Measurements from ENCODE around the gene EHMT1. TPM values are rescaled to one million over a fixed set of nuclear protein-coding genes. Genes with fewer than 3 reads are reported as not detected.

The EHMT1 gene
- total and polyA plus RNA-seq, 10 of the 15 experiments (the other 5 are each of a cell fraction or from before 2014, with no cell fraction given), result 2.9 to 100 (median 48.1) TPM

DNA sequence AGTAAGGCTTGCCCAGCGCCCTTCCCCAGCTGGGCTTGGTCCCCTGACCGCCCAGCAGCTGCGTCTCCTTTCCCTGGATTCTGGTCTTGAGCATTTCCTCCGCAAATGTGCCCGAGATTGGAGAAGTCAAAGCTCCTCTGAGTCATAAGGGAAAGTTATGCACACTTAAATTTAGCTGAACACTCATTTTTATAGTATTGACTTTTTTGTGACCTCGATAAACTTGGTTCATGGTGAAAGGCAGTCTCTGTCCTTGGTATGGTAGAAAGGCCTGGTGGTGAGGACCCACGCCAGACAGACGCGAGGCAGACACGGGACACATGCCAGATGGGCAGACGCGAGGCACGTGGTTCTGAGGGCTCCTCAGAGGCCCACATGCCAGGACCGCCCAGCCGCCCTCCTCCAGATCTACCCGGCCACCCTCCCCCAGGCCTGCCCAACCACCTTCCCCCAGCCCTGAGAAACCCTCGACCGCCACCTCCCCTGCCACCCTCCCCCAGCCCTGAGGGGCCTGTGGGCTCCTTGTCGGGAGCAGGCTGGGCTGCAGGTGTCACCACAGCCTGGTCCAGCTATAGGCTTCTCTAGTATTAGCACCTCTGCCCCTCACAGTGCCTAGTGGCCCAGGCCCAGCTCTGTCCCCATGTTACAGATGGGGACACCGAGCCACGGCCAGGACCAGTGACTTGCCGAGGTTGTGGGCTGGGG, 197.9 kb downstream of the EHMT1 start (continued):
- TF ChIP-seq, protein P1, sequence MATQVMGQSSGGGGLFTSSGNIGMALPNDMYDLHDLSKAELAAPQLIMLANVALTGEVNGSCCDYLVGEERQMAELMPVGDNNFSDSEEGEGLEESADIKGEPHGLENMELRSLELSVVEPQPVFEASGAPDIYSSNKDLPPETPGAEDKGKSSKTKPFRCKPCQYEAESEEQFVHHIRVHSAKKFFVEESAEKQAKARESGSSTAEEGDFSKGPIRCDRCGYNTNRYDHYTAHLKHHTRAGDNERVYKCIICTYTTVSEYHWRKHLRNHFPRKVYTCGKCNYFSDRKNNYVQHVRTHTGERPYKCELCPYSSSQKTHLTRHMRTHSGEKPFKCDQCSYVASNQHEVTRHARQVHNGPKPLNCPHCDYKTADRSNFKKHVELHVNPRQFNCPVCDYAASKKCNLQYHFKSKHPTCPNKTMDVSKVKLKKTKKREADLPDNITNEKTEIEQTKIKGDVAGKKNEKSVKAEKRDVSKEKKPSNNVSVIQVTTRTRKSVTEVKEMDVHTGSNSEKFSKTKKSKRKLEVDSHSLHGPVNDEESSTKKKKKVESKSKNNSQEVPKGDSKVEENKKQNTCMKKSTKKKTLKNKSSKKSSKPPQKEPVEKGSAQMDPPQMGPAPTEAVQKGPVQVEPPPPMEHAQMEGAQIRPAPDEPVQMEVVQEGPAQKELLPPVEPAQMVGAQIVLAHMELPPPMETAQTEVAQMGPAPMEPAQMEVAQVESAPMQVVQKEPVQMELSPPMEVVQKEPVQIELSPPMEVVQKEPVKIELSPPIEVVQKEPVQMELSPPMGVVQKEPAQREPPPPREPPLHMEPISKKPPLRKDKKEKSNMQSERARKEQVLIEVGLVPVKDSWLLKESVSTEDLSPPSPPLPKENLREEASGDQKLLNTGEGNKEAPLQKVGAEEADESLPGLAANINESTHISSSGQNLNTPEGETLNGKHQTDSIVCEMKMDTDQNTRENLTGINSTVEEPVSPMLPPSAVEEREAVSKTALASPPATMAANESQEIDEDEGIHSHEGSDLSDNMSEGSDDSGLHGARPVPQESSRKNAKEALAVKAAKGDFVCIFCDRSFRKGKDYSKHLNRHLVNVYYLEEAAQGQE (IDR thresholded peaks at IDR 0.05; ENCODE audit: low read depth, low read length), result peak; percentile 59; the same call in 1 of the 2 replicates
- TF ChIP-seq SIN3A (IDR thresholded peaks at IDR 0.05; ENCODE audit: low read depth, low read length), result no peak
- TF ChIP-seq SP1 (IDR thresholded peaks at IDR 0.05; ENCODE audit: low read depth, low read length), result peak; percentile 40
- TF ChIP-seq CBX3 (IDR thresholded peaks at IDR 0.05; ENCODE audit: borderline replicate concordance, low read depth), result no peak
- TF ChIP-seq, protein P2, sequence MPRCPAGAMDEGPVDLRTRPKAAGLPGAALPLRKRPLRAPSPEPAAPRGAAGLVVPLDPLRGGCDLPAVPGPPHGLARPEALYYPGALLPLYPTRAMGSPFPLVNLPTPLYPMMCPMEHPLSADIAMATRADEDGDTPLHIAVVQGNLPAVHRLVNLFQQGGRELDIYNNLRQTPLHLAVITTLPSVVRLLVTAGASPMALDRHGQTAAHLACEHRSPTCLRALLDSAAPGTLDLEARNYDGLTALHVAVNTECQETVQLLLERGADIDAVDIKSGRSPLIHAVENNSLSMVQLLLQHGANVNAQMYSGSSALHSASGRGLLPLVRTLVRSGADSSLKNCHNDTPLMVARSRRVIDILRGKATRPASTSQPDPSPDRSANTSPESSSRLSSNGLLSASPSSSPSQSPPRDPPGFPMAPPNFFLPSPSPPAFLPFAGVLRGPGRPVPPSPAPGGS (IDR thresholded peaks at IDR 0.05; ENCODE audit: borderline replicate concordance, insufficient read depth, low read depth, low read length, poor library complexity, severe bottlenecking), result no peak
- TF ChIP-seq NFIC (IDR thresholded peaks at IDR 0.05; ENCODE audit: low read depth, low read length), result peak; percentile 89
- TF ChIP-seq JUNB (IDR thresholded peaks at IDR 0.05), result peak; percentile 91
- no peak for TF ChIP-seq KLF5 (IDR thresholded peaks at IDR 0.05; ENCODE audit: partially characterized antibody)
- 0 out of 2 replicates have a peak, but pooled peaks have one; percentile 19 for TF ChIP-seq CBX5 (IDR thresholded peaks at IDR 0.05; ENCODE audit: low read depth)
- TF ChIP-seq EED (IDR thresholded peaks at IDR 0.05; ENCODE audit: low read depth), result peak; percentile 87
- peak; percentile 42 to 75; a peak in 3 of 4 replicates for TF ChIP-seq EP300 (IDR thresholded peaks at IDR 0.05; ENCODE audit: borderline replicate concordance in 1 of 2, control insufficient read depth in 1 of 2, low read depth in 2 of 2, low read length in 2 of 2)
- no peak for TF ChIP-seq ZNF207 (IDR thresholded peaks at IDR 0.05; ENCODE audit: borderline replicate concordance)
- peak; percentile 74 for TF ChIP-seq BHLHE40 (IDR thresholded peaks at IDR 0.05; ENCODE audit: borderline replicate concordance in 1 of 2, low read depth in 2 of 2, low read length in 1 of 2)
- TF ChIP-seq, protein P3, sequence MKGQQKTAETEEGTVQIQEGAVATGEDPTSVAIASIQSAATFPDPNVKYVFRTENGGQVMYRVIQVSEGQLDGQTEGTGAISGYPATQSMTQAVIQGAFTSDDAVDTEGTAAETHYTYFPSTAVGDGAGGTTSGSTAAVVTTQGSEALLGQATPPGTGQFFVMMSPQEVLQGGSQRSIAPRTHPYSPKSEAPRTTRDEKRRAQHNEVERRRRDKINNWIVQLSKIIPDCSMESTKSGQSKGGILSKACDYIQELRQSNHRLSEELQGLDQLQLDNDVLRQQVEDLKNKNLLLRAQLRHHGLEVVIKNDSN (IDR thresholded peaks at IDR 0.05; ENCODE audit: borderline replicate concordance, extremely low read length, insufficient read depth, low read depth, low read length), result peak; percentile 19
- TF ChIP-seq IKZF1 (conservative IDR thresholded peaks at IDR 0.05), result peak; percentile 42; the same call in 1 of the 2 replicates
- TF ChIP-seq TCF3 (IDR thresholded peaks at IDR 0.05; ENCODE audit: borderline replicate concordance, insufficient read depth, low read depth, low read length), result 0 out of 2 replicates have a peak, but pooled peaks have one; percentile 23
- TF ChIP-seq ZNF24 (IDR thresholded peaks at IDR 0.05), result no peak
- TF ChIP-seq, protein P4, sequence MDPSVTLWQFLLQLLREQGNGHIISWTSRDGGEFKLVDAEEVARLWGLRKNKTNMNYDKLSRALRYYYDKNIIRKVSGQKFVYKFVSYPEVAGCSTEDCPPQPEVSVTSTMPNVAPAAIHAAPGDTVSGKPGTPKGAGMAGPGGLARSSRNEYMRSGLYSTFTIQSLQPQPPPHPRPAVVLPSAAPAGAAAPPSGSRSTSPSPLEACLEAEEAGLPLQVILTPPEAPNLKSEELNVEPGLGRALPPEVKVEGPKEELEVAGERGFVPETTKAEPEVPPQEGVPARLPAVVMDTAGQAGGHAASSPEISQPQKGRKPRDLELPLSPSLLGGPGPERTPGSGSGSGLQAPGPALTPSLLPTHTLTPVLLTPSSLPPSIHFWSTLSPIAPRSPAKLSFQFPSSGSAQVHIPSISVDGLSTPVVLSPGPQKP (IDR thresholded peaks at IDR 0.05; ENCODE audit: low read depth, low read length), result no peak
- peak; percentile 39; the same call in 1 of the 2 replicates for TF ChIP-seq CREM (IDR thresholded peaks at IDR 0.05; ENCODE audit: low read depth)

Data from GM12878 (cell line).